Endothelial cell of umbilical vein (primary cell): ENCODE data around the gene ARHGEF38. TPM values are rescaled to one million over a fixed set of nuclear protein-coding genes. Genes with fewer than 3 reads are reported as not detected.

ENCODE experiments used
- BruUV-seq: library from RNA; stranded (reverse); fragments of 400-500 nt; replicated peaks from 2 replicates; lab custom pipeline; 2021; lab: Mats Ljungman, UMichigan
- CTCF ChIA-PET: fragments of 300-600, 350-600 bp; sonication (Branson Sonifier 250); formaldehyde crosslinking; loops from one replicate; lab custom pipeline; 2021; ENCODE audit warnings: antibody characterized with exemption, inconsistent platforms; lab: Charles Lee
- POLR2A ChIA-PET: fragments of 300-600, 350-600 bp; sonication (Branson Sonifier 250); formaldehyde crosslinking; loops from one replicate; lab custom pipeline; 2021; ENCODE audit warnings: antibody characterized with exemption, inconsistent platforms; lab: Charles Lee
- DNase-seq: peaks from one replicate; pipeline ENCODE4 v3.0.0-alpha.2; 2011; ENCODE audit warnings: low read depth, low spot score
- FAIRE-seq: peaks from 2 replicates; lab custom pipeline; 2011; peaks lifted over from hg19 to GRCh38; lab: Jason Lieb, UNC
- H2AFZ ChIP-seq: 2 replicates; pipeline ENCODE4 v1.6.0; 2012; ENCODE audit warnings: low read depth, low read length, control low read depth, inconsistent platforms
- H3K27ac ChIP-seq: 2 replicates; pipeline ENCODE4 v1.5.1; 2011; ENCODE audit warnings: low read depth, mild to moderate bottlenecking, control low read depth, low read length, moderate library complexity; ENCODE audit not compliant: insufficient read depth
- H3K27me3 ChIP-seq, 2 experiments: 2 replicates each; pipeline versions ENCODE4 v1.6.0 to v1.6.1; 2011; ENCODE audit warnings: low read length in 2 of 2, mixed read lengths in 1 of 2; ENCODE audit not compliant: control insufficient read depth in 2 of 2, insufficient read depth in 2 of 2
- H3K36me3 ChIP-seq, 2 experiments: 2 replicates in 1 of 2; 3 replicates in 1 of 2; pipeline ENCODE4 v1.5.1; 2011; ENCODE audit warnings: low read length in 2 of 2, mild to moderate bottlenecking in 1 of 2, moderate library complexity in 1 of 2; ENCODE audit not compliant: control insufficient read depth in 2 of 2, insufficient read depth in 2 of 2; ENCODE audit errors: extremely low read depth in 1 of 2
- H3K4me1 ChIP-seq: 3 replicates; pipeline ENCODE4 v1.5.1; 2011; ENCODE audit warnings: mild to moderate bottlenecking, low read length; ENCODE audit not compliant: control insufficient read depth, insufficient read depth; ENCODE audit errors: extremely low read depth
- H3K4me2 ChIP-seq: 2 replicates; pipeline ENCODE4 v1.6.1; 2011; ENCODE audit warnings: low read length, control low read depth, mixed read lengths; ENCODE audit not compliant: insufficient read depth
- H3K4me3 ChIP-seq, 3 experiments: fragments of 200-600 bp in 1 of 3; sonication (generic), shearing (Covaris generic) in 1 of 3; replicated peaks in 1 of 3; 2 replicates each; pipeline ENCODE4 v1.5.1; 2011 to 2016; ENCODE audit warnings: control low read depth in 3 of 3, low read length in 3 of 3, mild to moderate bottlenecking in 2 of 3, inconsistent platforms in 1 of 3, low read depth in 1 of 3, moderate library complexity in 1 of 3; ENCODE audit not compliant: insufficient read depth in 1 of 3
- H3K79me2 ChIP-seq: 2 replicates; pipeline ENCODE4 v1.6.0; 2012; ENCODE audit warnings: low read length, inconsistent platforms; ENCODE audit not compliant: control insufficient read depth, insufficient read depth
- H3K9ac ChIP-seq: replicated peaks from 2 replicates; pipeline ENCODE3; 2011; ENCODE audit warnings: low read length, control low read depth; ENCODE audit not compliant: insufficient read depth; ENCODE audit errors: extremely low read depth
- H3K9me1 ChIP-seq: replicated peaks from 3 replicates; pipeline ENCODE4 v1.6.0; 2011; ENCODE audit warnings: mild to moderate bottlenecking, low read length; ENCODE audit not compliant: control insufficient read depth, insufficient read depth; ENCODE audit errors: extremely low read depth
- H3K9me3 ChIP-seq: replicated peaks from 2 replicates; pipeline ENCODE4 v1.5.1; 2012; ENCODE audit warnings: low read length, inconsistent platforms; ENCODE audit not compliant: control insufficient read depth, insufficient read depth
- H4K20me1 ChIP-seq: replicated peaks from 2 replicates; pipeline ENCODE3; 2011; ENCODE audit warnings: mild to moderate bottlenecking, low read length; ENCODE audit not compliant: control insufficient read depth, insufficient read depth; ENCODE audit errors: extremely low read depth
- CTCF ChIP-seq, 2 donors: IDR thresholded peaks; 1 replicate in 1 of 2; 2 replicates in 1 of 2; pipeline ENCODE4 v1.5.1; 2011; ENCODE audit warnings: low read length in 2 of 2, mild to moderate bottlenecking in 2 of 2, moderate library complexity in 2 of 2, control low read depth in 1 of 2, inconsistent platforms in 1 of 2, low read depth in 1 of 2; ENCODE audit not compliant: insufficient read depth in 1 of 2; ENCODE audit errors: extremely low read depth in 1 of 2
- EZH2 ChIP-seq: IDR thresholded peaks from 2 replicates; pipeline ENCODE4 v1.6.1; 2012; ENCODE audit warnings: borderline replicate concordance, low read depth, mild to moderate bottlenecking, moderate library complexity, low read length, inconsistent platforms; ENCODE audit not compliant: severe bottlenecking
- FOS ChIP-seq: IDR thresholded peaks from 2 replicates; pipeline ENCODE4 v1.6.1; 2011; ENCODE audit warnings: mild to moderate bottlenecking, low read length, moderate library complexity, borderline replicate concordance; ENCODE audit not compliant: insufficient read depth
- GATA2 ChIP-seq: IDR thresholded peaks from 2 replicates; pipeline ENCODE4 v1.7.0; 2011; ENCODE audit warnings: low read depth, mild to moderate bottlenecking, moderate library complexity, mixed read lengths, low read length; ENCODE audit not compliant: insufficient read length, insufficient read depth
- JUN ChIP-seq: IDR thresholded peaks from 2 replicates; pipeline ENCODE4 v1.6.1; 2011; ENCODE audit warnings: borderline replicate concordance, low read depth; ENCODE audit not compliant: insufficient read length, insufficient read depth
- MYC ChIP-seq: IDR thresholded peaks from one replicate; pipeline ENCODE4 v1.6.1; 2011; ENCODE audit warnings: mild to moderate bottlenecking, low read depth, low read length
- POLR2A ChIP-seq: IDR thresholded peaks from 2 replicates; pipeline ENCODE4 v1.6.1; 2012; ENCODE audit warnings: low read depth, mild to moderate bottlenecking, control low read depth, low read length
- POLR2AphosphoS5 ChIP-seq: IDR thresholded peaks from 2 replicates; pipeline ENCODE4 v1.6.1; 2012; ENCODE audit warnings: low read depth, mild to moderate bottlenecking, control low read depth, low read length, moderate library complexity; ENCODE audit not compliant: insufficient read depth
- dilution Hi-C: fragments of 300-500 bp; cut with MboI; formaldehyde crosslinking; loops from one replicate; pipeline ENCODE4 v1.15.0; 2019; ENCODE audit warnings: low sequenced_read_pairs; ENCODE audit not compliant: extremely low pct_ligation_motif_present
- intact Hi-C: fragments of 100-400 bp; cut with micrococcal nuclease; formaldehyde crosslinking; loops from one replicate; pipeline ENCODE4 v1.10.0; 2022
- polyA plus RNA-seq, 4 experiments: library from polyadenylated mRNA; depleted of rRNA in 3 of 4; stranded (reverse) in 3 of 4; unstranded in 1 of 4; fragments of >200 nt; gene quantifications; 2 replicates each; pipeline versions ENCODE4 v1.2.1 to v1.2.3, GENCODE V29; 2011 to 2012; ENCODE audit warnings: missing spikeins in 1 of 4
- total RNA-seq: library from RNA; stranded (reverse); gene quantifications from 2 replicates; pipeline ENCODE4 v1.2.3, GENCODE V29; 2021
- TF ChIP-seq, protein P1 (sequence below): IDR thresholded peaks from 2 replicates; pipeline ENCODE4 v1.6.1; 2011; ENCODE audit not compliant: insufficient read depth, insufficient read length

ARHGEF38 gene
- total and polyA plus RNA-seq, 2 donors (not counting 3 experiments of a cell fraction or from before 2014, with no cell fraction given) = not detected

DNA sequence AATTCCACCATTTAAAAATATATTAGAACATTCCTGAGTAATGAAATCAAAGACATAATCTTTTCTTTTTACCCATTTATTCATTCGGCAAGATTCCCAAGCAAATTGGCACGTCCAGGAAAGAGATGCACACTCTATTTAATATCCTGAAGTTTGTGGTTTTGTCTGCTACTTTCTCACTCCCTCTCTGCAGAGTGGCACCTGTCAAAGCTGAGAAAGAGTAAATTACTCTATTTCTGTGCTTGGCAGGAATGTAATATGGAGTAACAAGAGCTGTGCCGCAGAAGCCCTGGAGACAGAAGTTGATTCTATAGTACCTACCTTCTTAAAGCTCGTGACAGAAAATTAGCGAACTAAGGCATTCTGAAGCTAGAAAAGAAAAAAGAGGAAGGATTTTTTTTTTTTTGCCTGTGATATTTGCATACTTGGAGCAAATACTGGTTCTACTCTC, 161.7 kb downstream of the ARHGEF38 start:
- H4K20me1 ChIP-seq = no peaks in the 10 kb centered on the region
- H3K27me3 ChIP-seq = no peaks in the 10 kb centered on the region
- H2AFZ ChIP-seq = no peak overlapping the region
- CTCF ChIA-PET = interaction anchor here (0.7 to 3.1 kb wide), 5 partner anchors 8 to 573 kb away, joined by 3 to 26 read pairs (median 3); no protein-coding TSS in a partner anchor
- no peak overlapping the region for H3K4me2 ChIP-seq
- no peak overlapping the region for H3K27ac ChIP-seq
- TF ChIP-seq, protein P1, sequence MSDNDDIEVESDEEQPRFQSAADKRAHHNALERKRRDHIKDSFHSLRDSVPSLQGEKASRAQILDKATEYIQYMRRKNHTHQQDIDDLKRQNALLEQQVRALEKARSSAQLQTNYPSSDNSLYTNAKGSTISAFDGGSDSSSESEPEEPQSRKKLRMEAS = no peak
- TF ChIP-seq POLR2AphosphoS5 (no peak), GATA2 (no peak), POLR2A (no peak), EZH2 (no peak), MYC (no peak), JUN (no peak), FOS (no peak), CTCF (IDR thresholded peaks at IDR 0.05; ENCODE audit: extremely low read depth in 1 of 2, insufficient read depth in 1 of 2, low read depth in 1 of 2, low read length in 2 of 2) (no peak)
- no peak for FAIRE-seq
- no peaks in the 10 kb centered on the region for H3K9me1 ChIP-seq
- H3K9ac ChIP-seq = no peak overlapping the region
- H3K4me1 ChIP-seq = peaks cover 10% of the 10 kb centered on the region
- DNase-seq = no peak
- no TSS peak for BruUV-seq
- peaks cover 19% of the 10 kb centered on the region for H3K79me2 ChIP-seq
- H3K36me3 ChIP-seq = no peaks in the 10 kb centered on the region
- intact Hi-C loops = loop anchor here (2.0 to 10.0 kb wide), 3 partner anchors 241 to 489 kb away; no protein-coding TSS in a partner anchor
- POLR2A ChIA-PET = no interaction called here
- dilution Hi-C loops = no loop called here
- H3K4me3 ChIP-seq = no peak overlapping the region
- no peaks in the 10 kb centered on the region for H3K9me3 ChIP-seq
